GM19372 (cell line): ENCODE results near the gene PSMB5.

Source experiments
- ATAC-seq: cut with Tn5 transposase; IDR thresholded peaks from one replicate; pipeline ENCODE4 v1.9.1; 2021; ENCODE audit warnings: mild to moderate bottlenecking, low read depth, moderate library complexity; ENCODE audit not compliant: unreplicated experiment

The PSMB5 gene

GRCh38 chr14:23060536-23061260 is 26.0 kb upstream of the PSMB5 start:
- ATAC-seq = no peak

DNA sequence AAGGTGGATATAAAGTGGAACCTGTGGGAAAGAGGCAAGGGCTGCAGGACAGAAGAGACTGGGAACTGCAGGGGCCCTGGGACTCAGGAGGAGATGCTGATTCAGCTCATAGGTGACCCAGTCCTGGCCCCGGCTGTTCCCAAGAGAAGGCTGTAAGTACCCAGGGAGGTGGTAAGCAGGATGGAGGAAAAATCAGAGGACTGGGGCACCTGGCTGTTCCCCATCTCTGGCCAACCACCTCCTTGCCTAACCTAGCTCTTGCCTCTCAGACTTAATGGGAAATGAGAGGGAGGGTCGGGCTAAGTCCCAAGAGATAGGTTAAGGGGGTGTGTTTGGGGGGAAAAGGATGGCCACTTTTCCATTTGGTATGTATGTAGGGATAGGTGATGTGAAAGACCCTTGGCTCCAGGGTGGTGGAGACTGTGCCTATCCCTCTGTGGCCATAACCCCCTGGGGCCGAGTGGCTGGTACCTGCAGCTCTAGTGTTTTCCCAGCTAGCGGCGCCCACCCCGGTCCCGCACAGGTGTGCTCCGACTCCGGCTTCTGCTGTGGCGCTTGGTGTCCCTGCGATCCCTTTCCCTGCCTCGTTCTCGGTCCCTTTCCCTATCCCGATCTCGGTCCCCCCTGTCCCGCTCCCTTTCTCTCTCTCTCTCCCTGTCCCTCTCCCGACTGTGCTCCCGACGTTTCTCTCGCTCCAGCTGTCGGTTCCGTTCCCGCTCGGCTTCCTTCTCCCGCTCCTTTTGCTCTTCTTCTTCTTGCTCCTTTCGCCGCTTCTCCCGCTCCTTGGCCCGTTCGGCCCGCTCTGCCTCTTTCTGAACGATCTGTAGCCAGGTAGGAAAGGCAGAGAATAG is 24.2 kb upstream of the PSMB5 start:
- no peak for ATAC-seq

DNA sequence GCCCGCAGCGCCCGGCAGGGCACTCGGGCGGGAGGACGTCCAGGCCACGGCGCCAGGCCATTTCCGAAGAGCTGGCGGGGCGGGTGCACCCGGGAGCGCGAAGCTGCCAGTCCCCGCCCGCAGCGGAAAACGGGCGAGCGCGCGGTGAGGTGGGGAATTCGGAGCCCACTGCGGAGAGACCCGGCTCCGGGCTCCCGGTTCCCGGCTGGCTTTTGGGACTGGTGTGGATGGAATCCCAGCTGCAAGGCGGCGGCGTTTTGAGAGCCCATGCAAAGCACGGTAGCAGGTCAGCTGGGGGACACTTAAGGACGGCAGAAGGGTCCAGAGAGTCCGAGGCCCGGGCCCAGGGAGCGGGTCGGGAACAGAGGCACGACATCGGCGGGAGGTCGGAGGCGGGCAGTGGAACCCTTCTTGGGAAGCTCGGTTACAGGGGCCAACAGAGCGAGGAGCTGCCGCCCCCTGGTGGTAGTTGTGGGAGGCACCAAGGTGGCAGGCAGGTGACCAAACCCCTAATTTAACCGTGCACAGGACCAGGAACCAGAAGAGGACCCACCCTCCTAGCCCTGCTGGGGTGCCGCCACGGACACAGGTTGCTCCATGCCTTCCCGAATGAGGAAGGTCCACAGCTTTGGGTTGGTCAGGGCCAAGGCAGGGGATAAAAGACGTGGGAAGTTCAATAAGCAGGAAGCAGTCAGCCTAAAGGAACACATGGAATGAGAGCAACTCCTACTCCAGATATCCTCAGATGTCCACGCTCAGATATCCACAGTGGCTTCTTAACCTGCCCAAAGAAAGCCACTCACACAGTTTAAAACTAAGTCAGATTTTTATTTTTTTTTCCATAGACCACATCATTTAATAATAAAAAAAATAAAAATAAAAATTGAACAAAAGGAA is 23.3 kb upstream of the PSMB5 start:
- peak; percentile 53 for ATAC-seq

- ATAC-seq = peak; percentile 50
Measured at GRCh38 chr14:23056956-23057756, 22.5 kb upstream of the PSMB5 start, which contains the start of gene CDH24. Gene CDH24, minus strand, starts transcription at chr14:23057520. Its CDS starts 1,787 bp downstream, at chr14:23055733.

DNA sequence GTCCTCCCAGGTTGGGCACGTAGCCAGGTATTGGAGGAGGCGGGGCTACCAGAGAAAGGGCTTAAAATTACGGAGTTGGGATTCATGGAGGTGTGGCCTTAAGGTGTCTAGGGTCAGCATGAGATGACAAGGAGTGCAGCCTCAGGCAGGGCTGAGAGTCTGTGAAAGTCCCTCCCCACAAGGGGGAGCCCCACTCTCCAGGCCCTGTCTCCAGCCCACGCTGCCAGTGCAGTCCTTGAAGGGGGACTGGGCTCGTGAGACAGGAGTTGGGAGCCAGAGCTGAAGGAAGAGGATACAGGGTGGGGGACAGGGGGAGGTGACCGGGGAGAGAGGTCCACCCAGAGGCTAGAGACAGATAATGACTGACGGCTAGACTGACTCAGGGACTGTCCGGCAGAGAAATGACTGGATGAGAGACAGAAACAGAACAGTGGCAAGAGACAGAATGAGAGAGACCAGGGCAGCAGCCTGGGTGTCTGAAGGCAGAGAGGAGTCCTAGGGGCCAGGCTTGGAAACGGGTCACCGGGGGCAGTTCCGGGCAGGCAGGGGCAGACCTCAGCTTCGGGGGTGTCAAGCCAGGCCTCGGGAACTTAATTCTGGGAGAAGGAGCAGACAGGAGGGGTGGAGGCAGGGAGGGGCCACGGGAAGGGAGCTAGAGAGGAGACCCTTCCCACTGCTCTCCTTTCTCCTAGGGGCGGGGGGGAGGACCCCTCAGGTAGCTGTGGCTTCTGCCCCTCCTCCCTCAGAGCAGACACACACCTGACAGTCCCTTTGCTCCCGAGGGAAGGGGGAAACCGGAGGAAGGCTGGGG is 21.6 kb upstream of the PSMB5 start:
- ATAC-seq = peak; percentile 52

- ATAC-seq = no peak
Measured at GRCh38 chr14:23055621-23056144, 21.0 kb upstream of the PSMB5 start.

DNA sequence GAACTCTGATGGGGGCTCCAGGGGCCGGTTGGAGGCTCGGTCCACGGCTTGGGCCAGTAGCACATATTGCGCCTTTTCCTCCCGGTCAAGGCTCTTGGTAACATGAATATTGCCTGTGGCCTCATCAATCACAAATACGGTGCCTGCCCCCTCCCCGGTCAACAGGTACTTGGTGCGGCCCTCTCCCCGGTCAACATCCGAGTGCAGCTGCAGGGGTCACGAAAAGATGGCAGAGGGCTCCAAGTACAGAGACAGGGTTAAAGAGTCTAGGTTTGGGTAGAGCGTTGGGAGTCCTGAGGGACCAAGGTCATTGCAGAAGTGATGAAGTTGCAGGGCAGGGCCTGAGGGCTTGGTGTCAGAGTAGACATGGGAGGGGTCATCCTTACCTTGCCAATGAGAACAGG is 20.4 kb upstream of the PSMB5 start:
- ATAC-seq = no peak

DNA sequence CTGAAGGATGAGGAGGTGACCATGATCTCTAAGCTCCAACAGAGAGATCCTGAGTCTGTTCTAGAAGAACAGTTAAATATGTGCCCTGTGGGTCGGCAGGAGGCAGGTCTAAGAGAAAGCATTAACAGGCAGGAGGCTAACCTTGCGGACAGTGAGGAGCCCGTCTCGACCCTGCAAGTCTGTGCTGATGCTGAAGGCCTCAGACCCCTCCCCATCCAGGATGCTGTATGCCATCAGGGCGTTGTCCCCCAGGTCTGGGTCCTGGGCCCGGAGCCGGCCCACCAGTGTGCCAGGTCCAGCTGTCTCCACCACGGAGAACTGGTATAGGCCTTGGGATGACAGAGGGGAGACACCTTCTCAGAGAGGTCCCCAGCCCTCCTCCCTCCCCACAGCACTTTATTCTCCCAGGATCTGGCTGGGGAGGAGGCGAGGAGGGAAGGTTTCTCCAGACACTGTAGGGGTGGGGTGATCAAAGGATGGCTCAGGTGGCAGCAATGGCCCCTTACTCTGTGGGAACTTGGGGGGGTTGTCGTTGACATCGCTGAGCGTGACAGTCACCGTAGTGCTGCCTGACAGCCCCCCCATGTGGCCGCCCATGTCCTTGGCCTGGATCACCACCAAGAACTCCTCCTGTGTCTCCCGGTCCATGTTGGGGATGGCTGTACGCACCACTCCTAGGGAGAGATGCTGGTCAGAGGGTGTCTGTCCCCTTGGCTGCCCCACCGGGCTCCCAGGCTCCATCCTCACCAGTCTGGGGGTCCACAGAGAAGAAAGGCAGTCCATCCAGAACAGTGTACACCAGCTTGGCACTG is 19.5 kb upstream of the PSMB5 start:
- no peak for ATAC-seq

DNA sequence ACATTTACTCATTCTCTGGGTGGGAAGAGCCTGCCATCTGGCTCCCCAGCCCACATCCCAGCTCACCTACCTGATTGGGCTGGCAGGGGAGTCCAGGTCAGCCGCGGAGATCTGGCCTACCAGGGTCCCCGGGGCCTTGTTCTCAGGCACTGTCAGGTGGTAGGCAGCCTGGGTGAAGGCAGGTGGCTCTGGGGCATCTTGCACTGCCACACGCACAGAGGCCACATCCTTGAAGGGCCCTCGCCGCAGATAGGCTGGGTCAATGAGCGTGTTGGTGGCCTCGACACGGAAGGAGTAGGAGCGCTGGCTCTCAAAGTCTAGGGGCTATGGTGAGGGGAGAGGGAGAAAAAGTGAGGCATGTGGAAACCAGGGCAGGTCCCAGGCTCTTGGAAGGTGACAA is 18.7 kb upstream of the PSMB5 start:
- no peak for ATAC-seq

- no peak for ATAC-seq
Measured at GRCh38 chr14:23052671-23053070, 18.0 kb upstream of the PSMB5 start.

GRCh38 chr14:23052182-23052623 is 17.5 kb upstream of the PSMB5 start:
- no peak for ATAC-seq

DNA sequence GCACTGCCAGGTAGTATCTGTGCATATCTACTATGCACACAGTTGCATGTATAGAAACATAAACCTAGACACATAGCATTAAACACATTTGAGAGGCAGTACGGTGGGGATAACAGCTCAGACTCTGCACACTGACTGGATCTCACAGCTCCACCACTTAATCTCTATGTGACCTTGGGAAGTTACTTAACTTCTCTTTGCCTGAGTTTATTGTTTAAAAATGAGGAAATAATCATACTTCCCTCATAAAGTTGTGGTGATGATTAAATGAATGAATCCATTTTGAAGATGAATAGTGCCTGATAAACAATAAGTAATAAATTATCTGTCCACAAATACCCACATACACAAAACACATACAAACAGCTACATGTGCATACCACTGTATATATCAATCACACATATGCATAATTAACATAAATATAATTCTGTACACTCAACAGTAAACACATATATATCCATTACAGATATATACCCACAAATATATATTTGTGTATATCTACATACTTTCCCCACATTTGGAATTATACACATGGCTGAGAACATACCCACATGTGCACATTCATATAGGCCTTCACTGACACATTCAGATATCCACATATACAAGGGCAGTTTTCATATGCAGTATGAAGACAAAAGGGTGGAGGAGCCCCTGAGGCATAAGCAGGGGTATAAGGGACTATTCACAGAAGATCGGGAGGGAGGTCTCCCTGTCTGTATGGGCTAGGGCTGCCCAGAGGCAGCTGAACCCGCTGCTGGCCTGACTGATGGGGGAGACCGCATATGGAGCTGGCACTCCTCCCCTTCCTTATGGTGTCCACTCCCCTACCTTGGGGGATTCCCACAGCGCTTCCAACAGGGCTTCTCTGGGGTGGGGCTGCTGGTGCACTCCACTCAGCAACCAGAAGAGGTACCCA is 16.7 kb upstream of the PSMB5 start:
- no peak for ATAC-seq

GRCh38 chr14:23049011-23049410 is 14.3 kb upstream of the PSMB5 start:
- no peak for ATAC-seq

GRCh38 chr14:23047751-23048693 is 13.3 kb upstream of the PSMB5 start:
- ATAC-seq = no peak

DNA sequence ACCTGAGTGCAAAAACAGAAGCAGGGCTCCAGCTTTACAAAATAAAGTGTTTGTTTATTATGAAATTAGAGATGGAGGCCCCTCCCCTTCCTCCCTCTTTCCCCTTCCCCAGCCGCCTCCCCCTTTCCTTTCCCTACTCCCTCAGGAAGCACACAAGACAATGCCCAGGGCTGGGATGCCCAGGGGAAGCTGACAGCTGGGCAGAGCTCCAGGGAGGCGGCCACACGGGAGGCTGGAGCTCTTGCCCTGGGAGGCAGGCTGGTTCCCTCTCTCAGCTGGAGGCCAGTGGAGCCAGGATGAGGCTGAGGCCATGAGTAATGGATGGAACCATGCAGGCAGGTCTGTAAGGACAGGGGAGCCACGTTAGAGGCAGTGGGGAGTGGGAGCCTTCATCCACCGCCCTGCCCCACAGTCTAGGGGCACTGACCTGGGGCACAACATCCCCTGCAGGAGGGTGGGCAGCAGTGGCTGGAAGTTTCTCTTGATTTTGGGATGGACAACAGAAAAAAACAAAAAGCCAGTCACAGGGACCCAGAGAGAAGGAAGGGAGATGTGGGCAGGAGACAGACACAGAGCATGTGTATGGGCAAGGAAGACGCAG is 12.4 kb upstream of the PSMB5 start:
- ATAC-seq = no peak
